Retinal pigment epithelial cell (primary cell): Measurements from ENCODE around the gene LOC128125822.
A peak's percentile ranks its signal among the peaks of the same experiment; 100 is the strongest.

ENCODE experiments used
- DNase-seq: peaks from one replicate; pipeline ENCODE4 v3.0.0-alpha.2; 2010; ENCODE audit warnings: low read depth
- H3K4me3 ChIP-seq: 2 replicates; pipeline ENCODE4 v1.5.1; 2011; ENCODE audit warnings: mild to moderate bottlenecking, low read length, control low read depth, moderate library complexity
- CTCF ChIP-seq: conservative IDR thresholded peaks from 2 replicates; pipeline ENCODE4 v1.5.1; 2011; ENCODE audit warnings: low read depth, low read length, control low read depth, inconsistent platforms

LOC128125822 gene

GRCh38 chr6:63530182-63530581 is 42.1 kb upstream of the LOC128125822 start:
- no peak for DNase-seq
- no peak overlapping the region for H3K4me3 ChIP-seq
- TF ChIP-seq CTCF, result no peak

GRCh38 chr6:63530991-63531390 is 41.3 kb upstream of the LOC128125822 start:
- TF ChIP-seq CTCF, result no peak
- H3K4me3 ChIP-seq, result no peak overlapping the region
- DNase-seq, result no peak

- no peak for DNase-seq
- TF ChIP-seq CTCF, result no peak
- H3K4me3 ChIP-seq, result no peak overlapping the region
These were observed 39.3 kb upstream of the LOC128125822 start for GRCh38 chr6:63533026-63533425.

GRCh38 chr6:63533952-63534351 is 38.3 kb upstream of the LOC128125822 start:
- no peak for DNase-seq
- no peak for TF ChIP-seq CTCF
- no peak overlapping the region for H3K4me3 ChIP-seq

GRCh38 chr6:63537201-63537958 is 34.9 kb upstream of the LOC128125822 start:
- DNase-seq, result peak; percentile 22
- no peak for TF ChIP-seq CTCF
- H3K4me3 ChIP-seq, result no peak overlapping the region

GRCh38 chr6:63537959-63538300 is 34.4 kb upstream of the LOC128125822 start:
- H3K4me3 ChIP-seq, result no peak overlapping the region
- TF ChIP-seq CTCF, result no peak
- DNase-seq, result no peak

GRCh38 chr6:63538550-63538949 is 33.7 kb upstream of the LOC128125822 start:
- H3K4me3 ChIP-seq, result no peak overlapping the region
- no peak for TF ChIP-seq CTCF
- DNase-seq, result no peak
